ENCODE data around the gene TSTD1.

DNA sequence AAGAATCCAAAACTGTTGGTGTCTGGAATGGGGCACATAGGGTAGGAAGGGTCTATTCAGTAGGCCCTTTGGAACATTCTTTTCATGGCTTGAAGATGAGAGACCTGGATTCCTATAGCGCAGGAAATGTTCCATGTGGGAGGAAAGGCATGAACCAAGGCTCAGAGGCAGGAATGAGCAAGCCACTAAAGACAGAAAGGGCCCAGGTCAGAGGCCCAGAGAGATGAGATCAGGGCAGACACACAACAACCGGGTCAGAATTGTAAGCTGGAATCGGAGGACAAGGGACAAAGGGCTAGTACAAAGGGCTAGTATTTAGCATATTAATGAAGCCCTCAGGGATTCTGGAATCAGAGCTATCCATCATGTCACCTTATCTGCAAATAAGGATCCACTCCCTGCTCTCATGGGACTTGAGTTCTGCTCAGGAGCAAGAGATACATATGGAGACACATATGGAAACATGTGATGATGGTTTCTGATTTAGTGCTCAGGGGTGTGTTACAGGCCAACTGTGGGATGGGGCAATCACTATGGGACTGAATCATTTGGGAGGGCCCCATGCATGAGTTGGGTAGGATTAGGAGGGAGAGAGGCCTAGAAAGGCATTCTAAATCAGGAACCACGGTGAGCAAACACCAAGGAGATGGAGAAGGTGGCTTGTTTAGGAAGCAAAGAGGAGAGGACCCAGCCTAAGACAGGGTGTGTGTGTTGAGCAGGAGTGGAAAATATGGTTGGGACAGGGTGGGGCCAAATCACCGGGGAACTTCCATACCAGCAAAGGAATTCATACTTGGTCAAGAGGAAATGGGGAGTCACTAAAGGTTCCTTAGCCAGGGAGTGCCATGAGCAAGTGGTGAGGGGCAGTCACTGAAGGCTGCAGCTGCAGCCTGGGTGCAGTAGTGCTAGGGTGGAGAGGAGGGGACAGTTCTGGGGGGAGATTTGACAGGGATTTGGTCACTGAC, 42.0 kb upstream of the TSTD1 start:
- TF ChIP-seq, protein P1, sequence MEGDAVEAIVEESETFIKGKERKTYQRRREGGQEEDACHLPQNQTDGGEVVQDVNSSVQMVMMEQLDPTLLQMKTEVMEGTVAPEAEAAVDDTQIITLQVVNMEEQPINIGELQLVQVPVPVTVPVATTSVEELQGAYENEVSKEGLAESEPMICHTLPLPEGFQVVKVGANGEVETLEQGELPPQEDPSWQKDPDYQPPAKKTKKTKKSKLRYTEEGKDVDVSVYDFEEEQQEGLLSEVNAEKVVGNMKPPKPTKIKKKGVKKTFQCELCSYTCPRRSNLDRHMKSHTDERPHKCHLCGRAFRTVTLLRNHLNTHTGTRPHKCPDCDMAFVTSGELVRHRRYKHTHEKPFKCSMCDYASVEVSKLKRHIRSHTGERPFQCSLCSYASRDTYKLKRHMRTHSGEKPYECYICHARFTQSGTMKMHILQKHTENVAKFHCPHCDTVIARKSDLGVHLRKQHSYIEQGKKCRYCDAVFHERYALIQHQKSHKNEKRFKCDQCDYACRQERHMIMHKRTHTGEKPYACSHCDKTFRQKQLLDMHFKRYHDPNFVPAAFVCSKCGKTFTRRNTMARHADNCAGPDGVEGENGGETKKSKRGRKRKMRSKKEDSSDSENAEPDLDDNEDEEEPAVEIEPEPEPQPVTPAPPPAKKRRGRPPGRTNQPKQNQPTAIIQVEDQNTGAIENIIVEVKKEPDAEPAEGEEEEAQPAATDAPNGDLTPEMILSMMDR (IDR thresholded peaks at IDR 0.05 in 4 of 5, conservative IDR thresholded peaks at IDR 0.05 in 1 of 5), result no peak
- TF ChIP-seq POLR2A (IDR thresholded peaks at IDR 0.05), result no peak

All from gastrocnemius medialis (tissue), 4 donors.